ENCODE results near the gene ZFPM1.

DNA sequence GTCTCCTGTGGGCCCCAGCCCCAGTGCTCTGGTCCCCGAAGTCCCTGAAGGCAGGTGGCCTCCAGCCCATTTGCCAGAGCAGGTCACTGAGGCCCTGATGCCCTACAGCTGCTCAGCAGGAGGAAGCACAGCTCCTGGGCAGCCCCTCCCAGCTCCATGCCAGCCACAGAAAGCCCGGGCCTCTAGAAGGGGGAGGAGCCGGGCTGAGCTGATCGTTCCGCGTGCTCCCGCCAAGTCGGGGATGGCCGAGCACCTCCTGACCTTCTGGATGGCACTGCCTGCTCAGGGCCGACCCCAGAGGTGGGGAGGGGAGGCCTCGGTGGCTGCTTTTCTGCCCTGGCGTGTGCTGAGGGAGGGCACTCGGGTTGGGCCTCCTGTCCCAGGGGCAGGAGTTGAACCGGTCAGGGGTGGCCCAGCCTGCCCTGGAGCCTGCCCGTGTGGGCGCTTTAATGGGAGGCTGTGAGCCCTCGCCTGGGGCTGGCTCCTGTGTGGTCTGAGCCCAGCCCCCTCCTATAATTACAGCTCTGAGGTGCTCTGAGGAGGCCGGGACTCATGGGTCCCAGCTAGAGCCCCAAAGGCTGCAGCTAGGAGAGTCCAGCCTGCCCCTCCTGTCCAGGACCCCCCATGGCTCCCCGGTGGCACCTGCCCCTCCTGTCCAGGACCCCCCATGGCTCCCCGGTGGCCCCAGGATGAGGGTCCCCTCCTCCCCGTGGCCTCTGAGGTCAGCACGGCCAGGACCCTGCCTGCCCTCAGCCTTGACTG, 29.7 kb downstream of the ZFPM1 start:
- TF ChIP-seq YY1 (IDR thresholded peaks at IDR 0.05; ENCODE audit: insufficient read depth, insufficient read length) (no peak), SUZ12 (IDR thresholded peaks at IDR 0.05; ENCODE audit: extremely low read depth, insufficient read depth, insufficient read length) (no peak)
